ENCODE data around the gene WFDC9. TPM values are rescaled to one million over a fixed set of nuclear protein-coding genes. Genes with fewer than 3 reads are reported as not detected.
"Not testable (repeated sequence)": the region's sequence is repeated elsewhere in the genome, so short reads cannot be mapped to it uniquely, and the experiment has no call there.

WFDC9 gene
- total RNA-seq: not detected in 2 replicates

- H3K4me3 Mint-ChIP-seq (ENCODE audit: low read depth): no peak within 1 kb of the TSS
- H3K9me3 Mint-ChIP-seq: no peaks in the 10 kb centered on the region
- H3K4me1 Mint-ChIP-seq (ENCODE audit: low read depth): no peaks in the 10 kb centered on the region
- H3K36me3 Mint-ChIP-seq (ENCODE audit: low read depth): no peaks in the 10 kb centered on the region
- no peak for DNase-seq (ENCODE audit: low spot score)
- intact Hi-C loops (cut with micrococcal nuclease): no loop called here
- H3K27ac Mint-ChIP-seq: no peak within 1 kb of the TSS
- H3K27me3 Mint-ChIP-seq (ENCODE audit: low read depth): peaks cover 10% of the 10 kb centered on the region
Measured at GRCh38 chr20:45631184-45631583, at the start of gene WFDC9. Gene WFDC9, minus strand, starts transcription at chr20:45631284. Its CDS starts 21,103 bp downstream, at chr20:45610181.

GRCh38 chr20:45679650-45680049 lies 48.6 kb upstream of the WFDC9 start:
- Mint-ChIP-seq H3K27ac (no peak overlapping the region), H3K27me3 (ENCODE audit: low read depth) (no peaks in the 10 kb centered on the region), H3K9me3 (peaks cover 7% of the 10 kb centered on the region), H3K4me1 (ENCODE audit: low read depth) (no peaks in the 10 kb centered on the region), H3K4me3 (ENCODE audit: low read depth) (no peak overlapping the region), H3K36me3 (ENCODE audit: low read depth) (no peaks in the 10 kb centered on the region)
- intact Hi-C loops (cut with micrococcal nuclease): no loop called here
- no peak for DNase-seq (ENCODE audit: low spot score)

- no peaks in the 10 kb centered on the region for H3K9me3 Mint-ChIP-seq
- DNase-seq (ENCODE audit: low spot score): no peak
- no peak overlapping the region for H3K4me3 Mint-ChIP-seq (ENCODE audit: low read depth)
- H3K27ac Mint-ChIP-seq: no peak overlapping the region
- peaks cover 6% of the 10 kb centered on the region for H3K27me3 Mint-ChIP-seq (ENCODE audit: low read depth)
- no peaks in the 10 kb centered on the region for H3K36me3 Mint-ChIP-seq (ENCODE audit: low read depth)
- no peaks in the 10 kb centered on the region for H3K4me1 Mint-ChIP-seq (ENCODE audit: low read depth)
- intact Hi-C loops (cut with micrococcal nuclease): no loop called here
Measured at GRCh38 chr20:45672765-45673164, 41.7 kb upstream of the WFDC9 start.

- H3K9me3 Mint-ChIP-seq: no peaks in the 10 kb centered on the region
- no peaks in the 10 kb centered on the region for H3K4me1 Mint-ChIP-seq (ENCODE audit: low read depth)
- peaks cover 6% of the 10 kb centered on the region for H3K27me3 Mint-ChIP-seq (ENCODE audit: low read depth)
- intact Hi-C loops (cut with micrococcal nuclease): no loop called here
- H3K4me3 Mint-ChIP-seq (ENCODE audit: low read depth): no peak within 1 kb of the TSS
- no peak for DNase-seq (ENCODE audit: low spot score)
- no peak within 1 kb of the TSS for H3K27ac Mint-ChIP-seq
- H3K36me3 Mint-ChIP-seq (ENCODE audit: low read depth): no peaks in the 10 kb centered on the region
Measured at GRCh38 chr20:45670139-45670538, 39.1 kb upstream of the WFDC9 start, which contains the start of gene WFDC11. Gene WFDC11, minus strand, starts transcription at chr20:45670239. Its CDS starts 19,639 bp downstream, at chr20:45650600.

- H3K36me3 Mint-ChIP-seq (ENCODE audit: low read depth); H3K27me3 Mint-ChIP-seq (ENCODE audit: low read depth); intact Hi-C loops (cut with micrococcal nuclease); H3K27ac Mint-ChIP-seq; DNase-seq (ENCODE audit: low spot score); H3K4me1 Mint-ChIP-seq (ENCODE audit: low read depth); H3K9me3 Mint-ChIP-seq; H3K4me3 Mint-ChIP-seq (ENCODE audit: low read depth): not testable (repeated sequence)
Measured at GRCh38 chr20:45657038-45657437, 26.0 kb upstream of the WFDC9 start.

GRCh38 chr20:45651726-45652125 lies 20.6 kb upstream of the WFDC9 start:
- H3K9me3 Mint-ChIP-seq; H3K36me3 Mint-ChIP-seq (ENCODE audit: low read depth); H3K27ac Mint-ChIP-seq; H3K27me3 Mint-ChIP-seq (ENCODE audit: low read depth); H3K4me3 Mint-ChIP-seq (ENCODE audit: low read depth); DNase-seq (ENCODE audit: low spot score); intact Hi-C loops (cut with micrococcal nuclease); H3K4me1 Mint-ChIP-seq (ENCODE audit: low read depth): not testable (repeated sequence)

GRCh38 chr20:45649312-45649863 lies 18.3 kb upstream of the WFDC9 start:
- Mint-ChIP-seq H3K4me1 (ENCODE audit: low read depth) (no peaks in the 10 kb centered on the region), H3K4me3 (ENCODE audit: low read depth) (no peak overlapping the region), H3K27ac (no peak overlapping the region), H3K36me3 (ENCODE audit: low read depth) (no peaks in the 10 kb centered on the region), H3K9me3 (no peaks in the 10 kb centered on the region), H3K27me3 (ENCODE audit: low read depth) (peaks cover 4% of the 10 kb centered on the region)
- DNase-seq (ENCODE audit: low spot score): no peak
- intact Hi-C loops (cut with micrococcal nuclease): no loop called here

- Mint-ChIP-seq H3K9me3 (no peaks in the 10 kb centered on the region), H3K4me3 (ENCODE audit: low read depth) (no peak overlapping the region), H3K36me3 (ENCODE audit: low read depth) (no peaks in the 10 kb centered on the region), H3K27ac (no peak overlapping the region), H3K27me3 (ENCODE audit: low read depth) (no peaks in the 10 kb centered on the region), H3K4me1 (ENCODE audit: low read depth) (no peaks in the 10 kb centered on the region)
- no peak for DNase-seq (ENCODE audit: low spot score)
- intact Hi-C loops (cut with micrococcal nuclease): no loop called here
Measured at GRCh38 chr20:45647441-45648050, 16.5 kb upstream of the WFDC9 start.

- no peak for DNase-seq (ENCODE audit: low spot score)
- Mint-ChIP-seq H3K27me3 (ENCODE audit: low read depth) (no peaks in the 10 kb centered on the region), H3K36me3 (ENCODE audit: low read depth) (no peaks in the 10 kb centered on the region), H3K4me1 (ENCODE audit: low read depth) (no peaks in the 10 kb centered on the region), H3K9me3 (no peaks in the 10 kb centered on the region), H3K27ac (no peak overlapping the region), H3K4me3 (ENCODE audit: low read depth) (no peak overlapping the region)
- intact Hi-C loops (cut with micrococcal nuclease): no loop called here
Measured at GRCh38 chr20:45646875-45647274, 15.8 kb upstream of the WFDC9 start.

- H3K4me1 Mint-ChIP-seq (ENCODE audit: low read depth); H3K27me3 Mint-ChIP-seq (ENCODE audit: low read depth); intact Hi-C loops (cut with micrococcal nuclease); H3K27ac Mint-ChIP-seq; H3K36me3 Mint-ChIP-seq (ENCODE audit: low read depth); H3K9me3 Mint-ChIP-seq; DNase-seq (ENCODE audit: low spot score); H3K4me3 Mint-ChIP-seq (ENCODE audit: low read depth): not testable (repeated sequence)
Measured at GRCh38 chr20:45645869-45646268, 14.8 kb upstream of the WFDC9 start.

- DNase-seq (ENCODE audit: low spot score); H3K9me3 Mint-ChIP-seq; intact Hi-C loops (cut with micrococcal nuclease); H3K4me3 Mint-ChIP-seq (ENCODE audit: low read depth); H3K36me3 Mint-ChIP-seq (ENCODE audit: low read depth); H3K27me3 Mint-ChIP-seq (ENCODE audit: low read depth); H3K4me1 Mint-ChIP-seq (ENCODE audit: low read depth); H3K27ac Mint-ChIP-seq: not testable (repeated sequence)
Measured at GRCh38 chr20:45641076-45641475, 10.0 kb upstream of the WFDC9 start.

- no peaks in the 10 kb centered on the region for H3K9me3 Mint-ChIP-seq
- intact Hi-C loops (cut with micrococcal nuclease): no loop called here
- no peak for DNase-seq (ENCODE audit: low spot score)
- peaks cover 5% of the 10 kb centered on the region for H3K27me3 Mint-ChIP-seq (ENCODE audit: low read depth)
- no peaks in the 10 kb centered on the region for H3K36me3 Mint-ChIP-seq (ENCODE audit: low read depth)
- H3K27ac Mint-ChIP-seq: no peak overlapping the region
- no peaks in the 10 kb centered on the region for H3K4me1 Mint-ChIP-seq (ENCODE audit: low read depth)
- H3K4me3 Mint-ChIP-seq (ENCODE audit: low read depth): no peak overlapping the region
Measured at GRCh38 chr20:45639687-45640086, 8.6 kb upstream of the WFDC9 start.

- intact Hi-C loops (cut with micrococcal nuclease): no loop called here
- no peaks in the 10 kb centered on the region for H3K9me3 Mint-ChIP-seq
- no peaks in the 10 kb centered on the region for H3K4me1 Mint-ChIP-seq (ENCODE audit: low read depth)
- peaks cover 8% of the 10 kb centered on the region for H3K27me3 Mint-ChIP-seq (ENCODE audit: low read depth)
- no peak for DNase-seq (ENCODE audit: low spot score)
- no peak overlapping the region for H3K4me3 Mint-ChIP-seq (ENCODE audit: low read depth)
- no peak overlapping the region for H3K27ac Mint-ChIP-seq
- no peaks in the 10 kb centered on the region for H3K36me3 Mint-ChIP-seq (ENCODE audit: low read depth)
Measured at GRCh38 chr20:45636513-45636912, 5.4 kb upstream of the WFDC9 start.
